HepG2 (cell line): ENCODE measurements around the gene GATA3.

Source experiments
- BCL6 ChIP-seq: IDR thresholded peaks from 2 replicates; pipeline ENCODE4 v1.6.1; 2016; ENCODE audit warnings: missing genetic modification reagents, missing compliant biosample characterization
- BRD4 ChIP-seq: sonication (generic); formaldehyde crosslinking; IDR thresholded peaks from 2 replicates; pipeline ENCODE4 v1.4.0; 2020; ENCODE audit warnings: missing genetic modification reagents
- FOXJ3 ChIP-seq: sonication (generic); formaldehyde crosslinking; IDR thresholded peaks from 2 replicates; pipeline ENCODE4 v1.4.0; 2020; ENCODE audit warnings: missing genetic modification reagents, mild to moderate bottlenecking, borderline replicate concordance
- GTF2F1 ChIP-seq: fragments of 150-350 bp; IDR thresholded peaks from 2 replicates; pipeline ENCODE4 v1.6.1; 2014; ENCODE audit warnings: low read length
- POLR2A ChIP-seq, 2 experiments: IDR thresholded peaks; 2 replicates each; pipeline ENCODE4 v1.6.1; 2011; ENCODE audit warnings: low read depth in 2 of 2, low read length in 2 of 2, mild to moderate bottlenecking in 1 of 2, moderate library complexity in 1 of 2; ENCODE audit not compliant: insufficient read depth in 1 of 2
- RAD51 ChIP-seq: fragments of 450-650 bp; IDR thresholded peaks from 2 replicates; pipeline ENCODE4 v1.6.1; 2016; ENCODE audit warnings: borderline replicate concordance
- TCF12 ChIP-seq, 2 experiments: fragments of 450-650 bp in 1 of 2; sonication (generic) in 1 of 2; formaldehyde crosslinking in 1 of 2; IDR thresholded peaks; 2 replicates each; pipeline versions ENCODE4 v1.6.1 to v1.8.0; 2017 to 2022; ENCODE audit warnings: antibody characterized with exemption in 1 of 2, mild to moderate bottlenecking in 1 of 2, missing genetic modification reagents in 1 of 2, moderate library complexity in 1 of 2
- ZKSCAN8 ChIP-seq: IDR thresholded peaks from 2 replicates; pipeline ENCODE4 v1.6.1; 2016; ENCODE audit warnings: borderline replicate concordance, missing genetic modification reagents, missing compliant biosample characterization
- ZNF629 ChIP-seq: sonication (generic); formaldehyde crosslinking; conservative IDR thresholded peaks from 2 replicates; pipeline ENCODE4 v1.5.0; 2020; ENCODE audit warnings: missing genetic modification reagents
- ZNF841 ChIP-seq: sonication (generic); formaldehyde crosslinking; IDR thresholded peaks from 2 replicates; pipeline ENCODE4 v1.8.1; 2023; ENCODE audit warnings: missing genetic modification reagents, borderline replicate concordance
- TF ChIP-seq, protein P1 (sequence below): sonication (generic); formaldehyde crosslinking; IDR thresholded peaks from 2 replicates; pipeline ENCODE4 v1.5.0; 2020; ENCODE audit warnings: mild to moderate bottlenecking, missing genetic modification reagents, moderate library complexity
- TF ChIP-seq, protein P2 (sequence below): sonication (generic); formaldehyde crosslinking; IDR thresholded peaks from 2 replicates; pipeline ENCODE4 v1.9.0; 2021; ENCODE audit warnings: missing genetic modification reagents, mild to moderate bottlenecking, borderline replicate concordance
- TF ChIP-seq, protein P3 (sequence below): sonication (generic); formaldehyde crosslinking; IDR thresholded peaks from 2 replicates; pipeline ENCODE4 v1.8.0; 2022; ENCODE audit warnings: missing genetic modification reagents, mild to moderate bottlenecking, borderline replicate concordance
- TF ChIP-seq, protein P4 (sequence below): sonication (generic); formaldehyde crosslinking; IDR thresholded peaks from 2 replicates; pipeline ENCODE4 v1.4.0; 2020; ENCODE audit warnings: missing genetic modification reagents

DNA sequence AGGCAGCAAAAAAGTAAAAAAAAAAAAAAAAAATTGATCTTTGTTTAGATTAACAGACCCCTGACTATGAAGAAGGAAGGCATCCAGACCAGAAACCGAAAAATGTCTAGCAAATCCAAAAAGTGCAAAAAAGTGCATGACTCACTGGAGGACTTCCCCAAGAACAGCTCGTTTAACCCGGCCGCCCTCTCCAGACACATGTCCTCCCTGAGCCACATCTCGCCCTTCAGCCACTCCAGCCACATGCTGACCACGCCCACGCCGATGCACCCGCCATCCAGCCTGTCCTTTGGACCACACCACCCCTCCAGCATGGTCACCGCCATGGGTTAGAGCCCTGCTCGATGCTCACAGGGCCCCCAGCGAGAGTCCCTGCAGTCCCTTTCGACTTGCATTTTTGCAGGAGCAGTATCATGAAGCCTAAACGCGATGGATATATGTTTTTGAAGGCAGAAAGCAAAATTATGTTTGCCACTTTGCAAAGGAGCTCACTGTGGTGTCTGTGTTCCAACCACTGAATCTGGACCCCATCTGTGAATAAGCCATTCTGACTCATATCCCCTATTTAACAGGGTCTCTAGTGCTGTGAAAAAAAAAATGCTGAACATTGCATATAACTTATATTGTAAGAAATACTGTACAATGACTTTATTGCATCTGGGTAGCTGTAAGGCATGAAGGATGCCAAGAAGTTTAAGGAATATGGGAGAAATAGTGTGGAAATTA is 19.4 kb downstream of the GATA3 start:
- TF ChIP-seq BCL6 = no peak
- TF ChIP-seq TCF12 (IDR thresholded peaks at IDR 0.05) = no peak
- TF ChIP-seq TCF12 (CRISPR knock-in tag; IDR thresholded peaks at IDR 0.05) = no peak
- TF ChIP-seq ZNF841 = no peak
- TF ChIP-seq, protein P1, sequence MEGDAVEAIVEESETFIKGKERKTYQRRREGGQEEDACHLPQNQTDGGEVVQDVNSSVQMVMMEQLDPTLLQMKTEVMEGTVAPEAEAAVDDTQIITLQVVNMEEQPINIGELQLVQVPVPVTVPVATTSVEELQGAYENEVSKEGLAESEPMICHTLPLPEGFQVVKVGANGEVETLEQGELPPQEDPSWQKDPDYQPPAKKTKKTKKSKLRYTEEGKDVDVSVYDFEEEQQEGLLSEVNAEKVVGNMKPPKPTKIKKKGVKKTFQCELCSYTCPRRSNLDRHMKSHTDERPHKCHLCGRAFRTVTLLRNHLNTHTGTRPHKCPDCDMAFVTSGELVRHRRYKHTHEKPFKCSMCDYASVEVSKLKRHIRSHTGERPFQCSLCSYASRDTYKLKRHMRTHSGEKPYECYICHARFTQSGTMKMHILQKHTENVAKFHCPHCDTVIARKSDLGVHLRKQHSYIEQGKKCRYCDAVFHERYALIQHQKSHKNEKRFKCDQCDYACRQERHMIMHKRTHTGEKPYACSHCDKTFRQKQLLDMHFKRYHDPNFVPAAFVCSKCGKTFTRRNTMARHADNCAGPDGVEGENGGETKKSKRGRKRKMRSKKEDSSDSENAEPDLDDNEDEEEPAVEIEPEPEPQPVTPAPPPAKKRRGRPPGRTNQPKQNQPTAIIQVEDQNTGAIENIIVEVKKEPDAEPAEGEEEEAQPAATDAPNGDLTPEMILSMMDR (CRISPR knock-in tag) = no peak
- no peak for TF ChIP-seq GTF2F1
- TF ChIP-seq, protein P2, sequence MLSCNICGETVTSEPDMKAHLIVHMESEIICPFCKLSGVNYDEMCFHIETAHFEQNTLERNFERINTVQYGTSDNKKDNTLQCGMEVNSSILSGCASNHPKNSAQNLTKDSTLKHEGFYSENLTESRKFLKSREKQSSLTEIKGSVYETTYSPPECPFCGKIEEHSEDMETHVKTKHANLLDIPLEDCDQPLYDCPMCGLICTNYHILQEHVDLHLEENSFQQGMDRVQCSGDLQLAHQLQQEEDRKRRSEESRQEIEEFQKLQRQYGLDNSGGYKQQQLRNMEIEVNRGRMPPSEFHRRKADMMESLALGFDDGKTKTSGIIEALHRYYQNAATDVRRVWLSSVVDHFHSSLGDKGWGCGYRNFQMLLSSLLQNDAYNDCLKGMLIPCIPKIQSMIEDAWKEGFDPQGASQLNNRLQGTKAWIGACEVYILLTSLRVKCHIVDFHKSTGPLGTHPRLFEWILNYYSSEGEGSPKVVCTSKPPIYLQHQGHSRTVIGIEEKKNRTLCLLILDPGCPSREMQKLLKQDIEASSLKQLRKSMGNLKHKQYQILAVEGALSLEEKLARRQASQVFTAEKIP (CRISPR knock-in tag) = no peak
- no peak for TF ChIP-seq RAD51
- no peak for TF ChIP-seq BRD4 (CRISPR knock-in tag)
- TF ChIP-seq ZKSCAN8 = no peak
- no peak for TF ChIP-seq FOXJ3 (CRISPR knock-in tag)
- TF ChIP-seq POLR2A (IDR thresholded peaks at IDR 0.05; ENCODE audit: insufficient read depth in 1 of 2, low read depth in 2 of 2, low read length in 2 of 2) = no peak
- TF ChIP-seq, protein P3, sequence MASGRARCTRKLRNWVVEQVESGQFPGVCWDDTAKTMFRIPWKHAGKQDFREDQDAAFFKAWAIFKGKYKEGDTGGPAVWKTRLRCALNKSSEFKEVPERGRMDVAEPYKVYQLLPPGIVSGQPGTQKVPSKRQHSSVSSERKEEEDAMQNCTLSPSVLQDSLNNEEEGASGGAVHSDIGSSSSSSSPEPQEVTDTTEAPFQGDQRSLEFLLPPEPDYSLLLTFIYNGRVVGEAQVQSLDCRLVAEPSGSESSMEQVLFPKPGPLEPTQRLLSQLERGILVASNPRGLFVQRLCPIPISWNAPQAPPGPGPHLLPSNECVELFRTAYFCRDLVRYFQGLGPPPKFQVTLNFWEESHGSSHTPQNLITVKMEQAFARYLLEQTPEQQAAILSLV = no peak
- TF ChIP-seq, protein P4, sequence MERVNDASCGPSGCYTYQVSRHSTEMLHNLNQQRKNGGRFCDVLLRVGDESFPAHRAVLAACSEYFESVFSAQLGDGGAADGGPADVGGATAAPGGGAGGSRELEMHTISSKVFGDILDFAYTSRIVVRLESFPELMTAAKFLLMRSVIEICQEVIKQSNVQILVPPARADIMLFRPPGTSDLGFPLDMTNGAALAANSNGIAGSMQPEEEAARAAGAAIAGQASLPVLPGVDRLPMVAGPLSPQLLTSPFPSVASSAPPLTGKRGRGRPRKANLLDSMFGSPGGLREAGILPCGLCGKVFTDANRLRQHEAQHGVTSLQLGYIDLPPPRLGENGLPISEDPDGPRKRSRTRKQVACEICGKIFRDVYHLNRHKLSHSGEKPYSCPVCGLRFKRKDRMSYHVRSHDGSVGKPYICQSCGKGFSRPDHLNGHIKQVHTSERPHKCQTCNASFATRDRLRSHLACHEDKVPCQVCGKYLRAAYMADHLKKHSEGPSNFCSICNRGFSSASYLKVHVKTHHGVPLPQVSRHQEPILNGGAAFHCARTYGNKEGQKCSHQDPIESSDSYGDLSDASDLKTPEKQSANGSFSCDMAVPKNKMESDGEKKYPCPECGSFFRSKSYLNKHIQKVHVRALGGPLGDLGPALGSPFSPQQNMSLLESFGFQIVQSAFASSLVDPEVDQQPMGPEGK (CRISPR knock-in tag) = no peak
- no peak for TF ChIP-seq ZNF629
